PC-3 (cell line): ENCODE results near the gene MRPL40. TPM values are rescaled to one million over a fixed set of nuclear protein-coding genes. Genes with fewer than 3 reads are reported as not detected.

Source experiments
- ATAC-seq: fragments of 200-7000 bp; cut with Tn5 transposase; 2 replicates; pipeline ENCODE4 v1.9.1; 2020; ENCODE audit warnings: mild to moderate bottlenecking, moderate library complexity
- BruUV-seq: library from RNA; stranded (reverse); fragments of 400-500 nt; replicated peaks from 2 replicates; lab custom pipeline; 2021; lab: Mats Ljungman, UMichigan
- CTCF ChIA-PET: fragments of 300-600 bp; sonication (Branson Sonifier 250); formaldehyde crosslinking; loops from one replicate; lab custom pipeline; 2022; ENCODE audit warnings: antibody characterized with exemption; lab: Charles Lee
- POLR2A ChIA-PET: fragments of 300-600 bp; sonication (Branson Sonifier 250); formaldehyde crosslinking; loops from one replicate; lab custom pipeline; 2022; ENCODE audit warnings: antibody characterized with exemption; ENCODE audit not compliant: unreplicated experiment; lab: Charles Lee
- DNase-seq: peaks from one replicate; pipeline ENCODE4 v3.0.0-alpha.2; 2015
- H2AFZ ChIP-seq: fragments of 300-600 bp; sonication (generic); 2 replicates; pipeline ENCODE4 v1.6.0; 2016; ENCODE audit warnings: antibody characterized with exemption, low read length
- H3F3A ChIP-seq: fragments of 300-600 bp; sonication (generic); one replicate; pipeline ENCODE4 v1.6.0; 2017; ENCODE audit warnings: antibody characterized with exemption, low read length, control low read depth, mild to moderate bottlenecking; ENCODE audit not compliant: unreplicated experiment
- H3K27ac ChIP-seq: fragments of 300-600 bp; sonication (generic); 2 replicates; pipeline ENCODE4 v1.5.1; 2016; ENCODE audit warnings: mild to moderate bottlenecking, low read length
- H3K27me3 ChIP-seq: fragments of 300-600 bp; sonication (generic); 2 replicates; pipeline ENCODE4 v1.6.1; 2016; ENCODE audit warnings: low read length, mixed read lengths
- H3K36me3 ChIP-seq: fragments of 300-600 bp; sonication (generic); 2 replicates; pipeline ENCODE4 v1.6.1; 2016; ENCODE audit warnings: low read depth, mixed run types, low read length, mixed read lengths
- H3K4me1 ChIP-seq: fragments of 300-600 bp; sonication (generic); 2 replicates; pipeline ENCODE4 v1.5.1; 2016; ENCODE audit warnings: low read length; ENCODE audit not compliant: insufficient read depth
- H3K4me2 ChIP-seq: fragments of 300-600 bp; sonication (generic); 2 replicates; pipeline ENCODE4 v1.6.0; 2016; ENCODE audit warnings: low read length
- H3K4me3 ChIP-seq: fragments of 300-600 bp; sonication (generic); 2 replicates; pipeline ENCODE4 v1.5.1; 2016; ENCODE audit warnings: mild to moderate bottlenecking, low read length, mixed read lengths
- H3K79me2 ChIP-seq: fragments of 300-600 bp; sonication (generic); 2 replicates; pipeline ENCODE4 v1.6.1; 2017; ENCODE audit warnings: low read length, mixed read lengths
- H3K9ac ChIP-seq: fragments of 300-600 bp; sonication (generic); 2 replicates; pipeline ENCODE4 v1.6.0; 2016; ENCODE audit warnings: mild to moderate bottlenecking, low read length
- H3K9me2 ChIP-seq: fragments of 300-600 bp; sonication (generic); replicated peaks from 2 replicates; pipeline ENCODE4 v1.6.1; 2016; ENCODE audit warnings: mixed run types, low read length, mixed read lengths
- H3K9me3 ChIP-seq: fragments of 300-600 bp; sonication (generic); 2 replicates; pipeline ENCODE4 v1.6.1; 2016; ENCODE audit warnings: low read length, mixed read lengths
- H4K20me1 ChIP-seq: fragments of 300-600 bp; sonication (generic); 2 replicates; pipeline ENCODE4 v1.6.1; 2016; ENCODE audit warnings: low read length, mixed read lengths
- CTCF ChIP-seq: fragments of 300-600 bp; sonication (generic); conservative IDR thresholded peaks from 2 replicates; pipeline ENCODE4 v1.5.1; 2017; ENCODE audit warnings: antibody characterized with exemption, low read depth, mild to moderate bottlenecking, low read length
- EZH2 ChIP-seq: fragments of 300-600 bp; sonication (generic); IDR thresholded peaks from one replicate; pipeline ENCODE4 v1.6.1; 2017; ENCODE audit warnings: antibody characterized with exemption, mild to moderate bottlenecking, low read length; ENCODE audit not compliant: unreplicated experiment
- EZH2phosphoT487 ChIP-seq: fragments of 300-600 bp; sonication (generic); IDR thresholded peaks from 2 replicates; pipeline ENCODE4 v1.6.1; 2018; ENCODE audit warnings: mild to moderate bottlenecking, antibody characterized with exemption, low read length, borderline replicate concordance
- intact Hi-C: fragments of 100-400 bp; cut with micrococcal nuclease; formaldehyde crosslinking; loops from 2 replicates; pipeline ENCODE4 v1.9.0; 2023
- total RNA-seq: library from RNA; depleted of rRNA; stranded (reverse); fragments of >200 nt; gene quantifications from 2 replicates; pipeline ENCODE4 v1.2.3, GENCODE V29; 2014

Gene MRPL40
- total RNA-seq, 1 experiment from 2014 or later = 55.1 TPM

GRCh38 chr22:19480173-19480568 lies 47.8 kb downstream of the MRPL40 start:
- H3K9ac ChIP-seq = peak overlapping the region; percentile 97
- BruUV-seq = no TSS peak
- H3K4me2 ChIP-seq = peak overlapping the region; percentile 88
- peak overlapping the region; percentile 74 for H2AFZ ChIP-seq
- H3K27me3 ChIP-seq = no peaks in the 10 kb centered on the region
- peaks cover 11% of the 10 kb centered on the region for H3K4me1 ChIP-seq
- DNase-seq = no peak
- ATAC-seq = no peak
- H3K36me3 ChIP-seq = peaks cover 21% of the 10 kb centered on the region
- CTCF ChIA-PET = interaction anchor here (1.6 kb wide), 1 partner anchor 149 kb away, joined by 6 read pairs; no protein-coding TSS in a partner anchor
- H3F3A ChIP-seq = no peaks in the 10 kb centered on the region
- H3K4me3 ChIP-seq = peak overlapping the region; percentile 88
- peaks cover 28% of the 10 kb centered on the region for H4K20me1 ChIP-seq
- POLR2A ChIA-PET = no interaction called here
- no peaks in the 10 kb centered on the region for H3K9me3 ChIP-seq
- peaks cover 62% of the 10 kb centered on the region for H3K79me2 ChIP-seq
- no peak for TF ChIP-seq EZH2
- no peak for TF ChIP-seq CTCF
- no peak for TF ChIP-seq EZH2phosphoT487
- intact Hi-C loops = no loop called here
- no peaks in the 10 kb centered on the region for H3K9me2 ChIP-seq
- no peak overlapping the region for H3K27ac ChIP-seq

GRCh38 chr22:19480789-19481188 lies 48.4 kb downstream of the MRPL40 start:
- Histone ChIP-seq H3K9me3 (no peaks in the 10 kb centered on the region), H3K36me3 (peaks cover 19% of the 10 kb centered on the region; the same call in 1 of the 2 replicates), H2AFZ (no peak overlapping the region), H3K4me2 (peak overlapping the region; percentile 88), H3K4me3 (peak overlapping the region; percentile 88), H3K79me2 (peaks cover 56% of the 10 kb centered on the region), H3K9ac (peak overlapping the region; percentile 97), H3F3A (no peaks in the 10 kb centered on the region), H3K27ac (no peak overlapping the region), H4K20me1 (peaks cover 21% of the 10 kb centered on the region), H3K9me2 (no peaks in the 10 kb centered on the region), H3K27me3 (no peaks in the 10 kb centered on the region), H3K4me1 (peaks cover 11% of the 10 kb centered on the region)
- no peak for TF ChIP-seq CTCF
- no peak for TF ChIP-seq EZH2
- no peak for TF ChIP-seq EZH2phosphoT487
- ATAC-seq (no peak), DNase-seq (no peak)
- intact Hi-C loops = no loop called here
- ChIA-PET CTCF (interaction anchor here (1.6 kb wide), 1 partner anchor 149 kb away, joined by 6 read pairs; no protein-coding TSS in a partner anchor), POLR2A (no interaction called here)
- no TSS peak for BruUV-seq

- ATAC-seq (no peak), DNase-seq (no peak)
- peaks cover 11% of the 10 kb centered on the region for H4K20me1 ChIP-seq
- H3K9me2 ChIP-seq = no peaks in the 10 kb centered on the region
- no TSS peak for BruUV-seq
- no peak overlapping the region for H3K4me3 ChIP-seq
- POLR2A ChIA-PET = no interaction called here
- H3K36me3 ChIP-seq = peaks cover 19% of the 10 kb centered on the region; the same call in 1 of the 2 replicates
- no peak overlapping the region for H3K27ac ChIP-seq
- no peak overlapping the region for H2AFZ ChIP-seq
- peaks cover 7% of the 10 kb centered on the region; the same call in 1 of the 2 replicates for H3K4me1 ChIP-seq
- peaks cover 42% of the 10 kb centered on the region for H3K79me2 ChIP-seq
- H3K9me3 ChIP-seq = no peaks in the 10 kb centered on the region
- intact Hi-C loops = no loop called here
- CTCF ChIA-PET = no interaction called here
- H3K9ac ChIP-seq = no peak overlapping the region
- no peak overlapping the region for H3K4me2 ChIP-seq
- no peaks in the 10 kb centered on the region for H3F3A ChIP-seq
- no peaks in the 10 kb centered on the region for H3K27me3 ChIP-seq
- TF ChIP-seq CTCF = no peak
- no peak for TF ChIP-seq EZH2
- TF ChIP-seq EZH2phosphoT487 = no peak
Measured at GRCh38 chr22:19482297-19482696, 50.0 kb downstream of the MRPL40 start.
